ENCODE data around the gene TMEM221.

The TMEM221 gene

DNA sequence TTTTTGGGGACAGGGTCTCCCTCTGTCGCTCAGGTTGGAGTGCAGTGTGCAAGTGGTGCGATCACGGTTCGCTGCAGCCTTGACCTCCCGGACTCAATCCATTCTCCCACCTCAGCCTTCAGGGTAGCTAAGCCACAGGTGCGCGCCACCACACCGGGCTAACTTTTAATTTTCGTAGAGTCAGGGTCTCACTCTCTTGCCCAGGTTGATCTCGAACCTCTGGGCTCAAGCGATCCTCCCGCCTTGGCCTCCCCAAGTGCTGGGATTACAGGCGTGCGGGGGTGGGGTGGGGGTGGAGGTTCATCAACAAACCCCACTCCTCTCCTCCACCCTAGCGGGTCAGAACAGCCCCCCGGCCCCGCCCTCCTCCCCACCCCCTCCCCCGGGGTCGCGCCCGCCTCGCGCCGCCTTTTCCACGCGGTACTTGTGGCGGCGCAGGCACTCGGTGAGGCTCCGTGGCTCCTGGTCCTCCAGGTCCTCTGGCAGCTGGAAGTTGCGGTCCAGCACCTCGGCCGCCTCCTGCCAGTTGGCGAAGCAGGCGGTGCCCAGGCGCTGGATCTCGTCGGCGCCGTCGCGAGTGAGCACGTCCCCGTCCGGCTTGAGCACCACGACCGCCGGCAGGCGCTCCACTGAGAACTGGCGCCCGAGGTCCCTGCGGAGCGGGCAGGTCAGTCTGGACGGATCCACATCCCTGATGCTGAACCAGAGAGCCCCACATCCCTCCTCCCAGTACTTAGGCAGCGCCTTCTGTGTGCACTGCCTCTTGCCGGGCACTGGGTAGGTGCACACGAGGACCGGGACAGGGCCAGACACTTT is 7.0 kb upstream of the TMEM221 start:
- Histone ChIP-seq H3K27ac (ENCODE audit: extremely low read depth, low read depth, low read length) (no peak overlapping the region), H3K36me3 (ENCODE audit: control insufficient read depth in 2 of 2, insufficient read depth in 1 of 2, low read length in 2 of 2) (no peaks in the 10 kb centered on the region), H3K4me1 (ENCODE audit: control insufficient read depth, insufficient read depth, low read length) (no peaks in the 10 kb centered on the region), H3K9me3 (ENCODE audit: control insufficient read depth, insufficient read depth, low read depth, low read length) (no peaks in the 10 kb centered on the region), H3K4me3 (ENCODE audit: low read depth, low read length) (no peak overlapping the region)
- CTCF ChIA-PET: interaction anchor here (0.5 to 1.9 kb wide), 3 partner anchors 9 to 401 kb away, joined by 3 to 11 read pairs (median 5); no protein-coding TSS in a partner anchor
- TF ChIP-seq ZIC2 (tag by site-specific recombination; IDR thresholded peaks at IDR 0.05) (no peak), REPIN1 (tag by site-specific recombination; IDR thresholded peaks at IDR 0.05; ENCODE audit: low read depth) (no peak), ZNF214 (tag by site-specific recombination; IDR thresholded peaks at IDR 0.05; ENCODE audit: borderline replicate concordance) (no peak), ZNF132 (tag by site-specific recombination; IDR thresholded peaks at IDR 0.05; ENCODE audit: borderline replicate concordance) (no peak), PRDM1 (tag by site-specific recombination; IDR thresholded peaks at IDR 0.05) (no peak), ZSCAN30 (tag by site-specific recombination; IDR thresholded peaks at IDR 0.05) (no peak), ZNF623 (tag by site-specific recombination; IDR thresholded peaks at IDR 0.05) (no peak), MZF1 (tag by site-specific recombination; IDR thresholded peaks at IDR 0.05; ENCODE audit: borderline replicate concordance) (no peak), KLF16 (tag by site-specific recombination; IDR thresholded peaks at IDR 0.05) (no peak), ZBTB48 (tag by site-specific recombination; IDR thresholded peaks at IDR 0.05) (no peak), ZNF221 (tag by site-specific recombination; IDR thresholded peaks at IDR 0.05; ENCODE audit: borderline replicate concordance) (no peak), SCRT2 (tag by site-specific recombination; IDR thresholded peaks at IDR 0.05) (no peak), ZNF658 (tag by site-specific recombination; IDR thresholded peaks at IDR 0.05) (no peak)
- TF ChIP-seq, protein P1, sequence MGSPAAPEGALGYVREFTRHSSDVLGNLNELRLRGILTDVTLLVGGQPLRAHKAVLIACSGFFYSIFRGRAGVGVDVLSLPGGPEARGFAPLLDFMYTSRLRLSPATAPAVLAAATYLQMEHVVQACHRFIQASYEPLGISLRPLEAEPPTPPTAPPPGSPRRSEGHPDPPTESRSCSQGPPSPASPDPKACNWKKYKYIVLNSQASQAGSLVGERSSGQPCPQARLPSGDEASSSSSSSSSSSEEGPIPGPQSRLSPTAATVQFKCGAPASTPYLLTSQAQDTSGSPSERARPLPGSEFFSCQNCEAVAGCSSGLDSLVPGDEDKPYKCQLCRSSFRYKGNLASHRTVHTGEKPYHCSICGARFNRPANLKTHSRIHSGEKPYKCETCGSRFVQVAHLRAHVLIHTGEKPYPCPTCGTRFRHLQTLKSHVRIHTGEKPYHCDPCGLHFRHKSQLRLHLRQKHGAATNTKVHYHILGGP (tag by site-specific recombination; IDR thresholded peaks at IDR 0.05): no peak
- TF ChIP-seq, protein P2, sequence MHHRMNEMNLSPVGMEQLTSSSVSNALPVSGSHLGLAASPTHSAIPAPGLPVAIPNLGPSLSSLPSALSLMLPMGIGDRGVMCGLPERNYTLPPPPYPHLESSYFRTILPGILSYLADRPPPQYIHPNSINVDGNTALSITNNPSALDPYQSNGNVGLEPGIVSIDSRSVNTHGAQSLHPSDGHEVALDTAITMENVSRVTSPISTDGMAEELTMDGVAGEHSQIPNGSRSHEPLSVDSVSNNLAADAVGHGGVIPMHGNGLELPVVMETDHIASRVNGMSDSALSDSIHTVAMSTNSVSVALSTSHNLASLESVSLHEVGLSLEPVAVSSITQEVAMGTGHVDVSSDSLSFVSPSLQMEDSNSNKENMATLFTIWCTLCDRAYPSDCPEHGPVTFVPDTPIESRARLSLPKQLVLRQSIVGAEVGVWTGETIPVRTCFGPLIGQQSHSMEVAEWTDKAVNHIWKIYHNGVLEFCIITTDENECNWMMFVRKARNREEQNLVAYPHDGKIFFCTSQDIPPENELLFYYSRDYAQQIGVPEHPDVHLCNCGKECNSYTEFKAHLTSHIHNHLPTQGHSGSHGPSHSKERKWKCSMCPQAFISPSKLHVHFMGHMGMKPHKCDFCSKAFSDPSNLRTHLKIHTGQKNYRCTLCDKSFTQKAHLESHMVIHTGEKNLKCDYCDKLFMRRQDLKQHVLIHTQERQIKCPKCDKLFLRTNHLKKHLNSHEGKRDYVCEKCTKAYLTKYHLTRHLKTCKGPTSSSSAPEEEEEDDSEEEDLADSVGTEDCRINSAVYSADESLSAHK (tag by site-specific recombination; IDR thresholded peaks at IDR 0.05): no peak
- TF ChIP-seq, protein P3, sequence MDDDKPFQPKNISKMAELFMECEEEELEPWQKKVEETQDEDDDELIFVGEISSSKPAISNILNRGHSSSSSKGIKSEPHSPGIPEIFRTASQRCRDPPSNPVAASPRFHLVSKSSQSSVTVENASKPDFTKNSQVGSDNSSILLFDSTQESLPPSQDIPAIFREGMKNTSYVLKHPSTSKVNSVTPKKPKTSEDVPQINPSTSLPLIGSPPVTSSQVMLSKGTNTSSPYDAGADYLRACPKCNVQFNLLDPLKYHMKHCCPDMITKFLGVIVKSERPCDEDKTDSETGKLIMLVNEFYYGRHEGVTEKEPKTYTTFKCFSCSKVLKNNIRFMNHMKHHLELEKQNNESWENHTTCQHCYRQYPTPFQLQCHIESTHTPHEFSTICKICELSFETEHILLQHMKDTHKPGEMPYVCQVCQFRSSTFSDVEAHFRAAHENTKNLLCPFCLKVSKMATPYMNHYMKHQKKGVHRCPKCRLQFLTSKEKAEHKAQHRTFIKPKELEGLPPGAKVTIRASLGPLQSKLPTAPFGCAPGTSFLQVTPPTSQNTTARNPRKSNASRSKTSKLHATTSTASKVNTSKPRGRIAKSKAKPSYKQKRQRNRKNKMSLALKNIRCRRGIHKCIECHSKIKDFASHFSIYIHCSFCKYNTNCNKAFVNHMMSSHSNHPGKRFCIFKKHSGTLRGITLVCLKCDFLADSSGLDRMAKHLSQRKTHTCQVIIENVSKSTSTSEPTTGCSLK (tag by site-specific recombination; IDR thresholded peaks at IDR 0.05): no peak
- TF ChIP-seq, protein P4, sequence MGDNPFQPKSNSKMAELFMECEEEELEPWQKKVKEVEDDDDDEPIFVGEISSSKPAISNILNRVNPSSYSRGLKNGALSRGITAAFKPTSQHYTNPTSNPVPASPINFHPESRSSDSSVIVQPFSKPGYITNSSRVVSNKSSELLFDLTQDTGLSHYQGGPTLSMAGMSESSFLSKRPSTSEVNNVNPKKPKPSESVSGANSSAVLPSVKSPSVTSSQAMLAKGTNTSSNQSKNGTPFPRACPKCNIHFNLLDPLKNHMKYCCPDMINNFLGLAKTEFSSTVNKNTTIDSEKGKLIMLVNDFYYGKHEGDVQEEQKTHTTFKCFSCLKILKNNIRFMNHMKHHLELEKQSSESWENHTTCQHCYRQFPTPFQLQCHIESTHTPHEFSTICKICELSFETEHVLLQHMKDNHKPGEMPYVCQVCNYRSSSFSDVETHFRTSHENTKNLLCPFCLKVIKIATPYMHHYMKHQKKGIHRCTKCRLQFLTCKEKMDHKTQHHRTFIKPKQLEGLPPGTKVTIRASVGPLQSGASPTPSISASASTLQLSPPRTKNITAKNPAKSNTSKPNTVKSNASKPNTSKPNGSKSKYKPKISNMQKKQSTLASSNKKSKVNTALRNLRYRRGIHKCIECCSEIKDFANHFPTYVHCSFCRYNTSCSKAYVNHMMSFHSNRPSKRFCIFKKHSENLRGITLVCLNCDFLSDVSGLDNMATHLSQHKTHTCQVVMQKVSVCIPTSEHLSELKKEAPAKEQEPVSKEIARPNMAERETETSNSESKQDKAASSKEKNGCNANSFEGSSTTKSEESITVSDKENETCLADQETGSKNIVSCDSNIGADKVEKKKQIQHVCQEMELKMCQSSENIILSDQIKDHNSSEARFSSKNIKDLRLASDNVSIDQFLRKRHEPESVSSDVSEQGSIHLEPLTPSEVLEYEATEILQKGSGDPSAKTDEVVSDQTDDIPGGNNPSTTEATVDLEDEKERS (tag by site-specific recombination; IDR thresholded peaks at IDR 0.05): no peak
- POLR2A ChIA-PET: no interaction called here

All from HEK293 (cell line).